ENCODE results near the gene FGFR3.

The FGFR3 gene

GRCh38 chr4:1803523-1804423 lies 10.7 kb downstream of the FGFR3 start:
- DNase-seq, result no peak

GRCh38 chr4:1804638-1805492 lies 11.8 kb downstream of the FGFR3 start:
- no peak for DNase-seq

GRCh38 chr4:1805493-1806222 lies 12.6 kb downstream of the FGFR3 start:
- DNase-seq, result no peak

GRCh38 chr4:1806223-1806564 lies 13.1 kb downstream of the FGFR3 start:
- DNase-seq, result no peak

- no peak for DNase-seq
Measured at GRCh38 chr4:1806596-1807331, 13.7 kb downstream of the FGFR3 start.

- DNase-seq, result no peak
Measured at GRCh38 chr4:1807332-1807777, 14.3 kb downstream of the FGFR3 start.

- no peak for DNase-seq
Measured at GRCh38 chr4:1808396-1808795, 15.3 kb downstream of the FGFR3 start.

- DNase-seq, result no peak
Measured at GRCh38 chr4:1808851-1809753, 16.0 kb downstream of the FGFR3 start.

GRCh38 chr4:1809754-1810502 lies 16.8 kb downstream of the FGFR3 start:
- peak; percentile 65 to 87 (median 72) for DNase-seq

GRCh38 chr4:1810765-1811164 lies 17.7 kb downstream of the FGFR3 start:
- no peak for DNase-seq

GRCh38 chr4:1812720-1813119 lies 19.6 kb downstream of the FGFR3 start:
- DNase-seq, result peak in 1 of 4 experiments; percentile 1

- DNase-seq, result peak in 1 of 4 experiments; percentile 0
Measured at GRCh38 chr4:1813231-1813630, 20.1 kb downstream of the FGFR3 start.

- DNase-seq, result peak in 1 of 4 experiments; percentile 24
Measured at GRCh38 chr4:1813915-1814314, 20.8 kb downstream of the FGFR3 start.

GRCh38 chr4:1814453-1814852 lies 21.4 kb downstream of the FGFR3 start:
- no peak for DNase-seq

- DNase-seq, result no peak
Measured at GRCh38 chr4:1815096-1815996, 22.3 kb downstream of the FGFR3 start.

GRCh38 chr4:1815997-1816860 lies 23.1 kb downstream of the FGFR3 start:
- no peak for DNase-seq

- no peak for DNase-seq
Measured at GRCh38 chr4:1819284-1819683, 26.2 kb downstream of the FGFR3 start.

- no peak for DNase-seq
Measured at GRCh38 chr4:1819816-1820215, 26.7 kb downstream of the FGFR3 start.
